Measurements from ENCODE around the gene TXLNA.

- TF ChIP-seq POLR2AphosphoS5 (IDR thresholded peaks at IDR 0.05; ENCODE audit: low read depth, low read length) (no peak), TAF1 (IDR thresholded peaks at IDR 0.05; ENCODE audit: borderline replicate concordance, insufficient read depth, low read length) (no peak), REST (IDR thresholded peaks at IDR 0.05; ENCODE audit: insufficient read depth in 1 of 2, low read depth in 2 of 2, low read length in 2 of 2) (no peak), SIN3A (IDR thresholded peaks at IDR 0.05; ENCODE audit: borderline replicate concordance, insufficient read depth, low read length) (no peak)
Observed at GRCh38 chr1:32170991-32171390, 8.5 kb upstream of the TXLNA start.

Data from PFSK-1 (cell line).